Panc1 (cell line): ENCODE measurements around the gene TMEM175.

ENCODE experiments used
- POLR2AphosphoS5 ChIP-seq: IDR thresholded peaks from 2 replicates; pipeline ENCODE4 v1.6.1; 2012; ENCODE audit warnings: mild to moderate bottlenecking, low read depth, low read length, moderate library complexity
- REST ChIP-seq, 2 experiments: IDR thresholded peaks; 2 replicates each; pipeline ENCODE4 v1.6.1; 2011 to 2012; ENCODE audit warnings: low read depth in 2 of 2, control low read depth in 1 of 2, low read length in 1 of 2, mild to moderate bottlenecking in 1 of 2, moderate library complexity in 1 of 2; ENCODE audit not compliant: insufficient read depth in 1 of 2
- SIN3A ChIP-seq: IDR thresholded peaks from 2 replicates; pipeline ENCODE4 v1.6.1; 2012; ENCODE audit warnings: low read depth, mild to moderate bottlenecking, low read length, moderate library complexity, borderline replicate concordance; ENCODE audit not compliant: insufficient read depth
- TF ChIP-seq, protein P1 (sequence below): fragments of 450-650 bp; IDR thresholded peaks from 2 replicates; pipeline ENCODE4 v1.5.1; 2017; ENCODE audit warnings: mild to moderate bottlenecking

DNA sequence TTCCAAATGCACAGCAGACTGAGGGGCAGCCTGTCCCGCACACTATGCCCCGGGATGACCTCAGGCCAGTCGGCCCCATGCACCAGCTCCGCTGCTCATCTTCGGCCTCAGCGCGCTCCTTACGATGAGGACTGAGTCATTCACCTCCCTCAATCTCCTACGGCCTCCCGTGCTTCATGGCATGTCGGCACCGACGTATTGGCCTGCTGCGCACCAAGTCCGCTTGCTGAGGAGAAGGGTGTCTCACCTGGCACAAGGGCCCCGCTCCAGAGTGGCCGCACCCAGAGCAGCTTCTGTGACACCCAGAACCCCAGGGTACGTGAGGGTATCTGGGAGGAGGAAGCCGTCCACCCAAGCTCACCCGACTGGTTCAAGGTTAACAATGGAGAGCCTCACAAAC, 35.6 kb upstream of the TMEM175 start:
- TF ChIP-seq, protein P1, sequence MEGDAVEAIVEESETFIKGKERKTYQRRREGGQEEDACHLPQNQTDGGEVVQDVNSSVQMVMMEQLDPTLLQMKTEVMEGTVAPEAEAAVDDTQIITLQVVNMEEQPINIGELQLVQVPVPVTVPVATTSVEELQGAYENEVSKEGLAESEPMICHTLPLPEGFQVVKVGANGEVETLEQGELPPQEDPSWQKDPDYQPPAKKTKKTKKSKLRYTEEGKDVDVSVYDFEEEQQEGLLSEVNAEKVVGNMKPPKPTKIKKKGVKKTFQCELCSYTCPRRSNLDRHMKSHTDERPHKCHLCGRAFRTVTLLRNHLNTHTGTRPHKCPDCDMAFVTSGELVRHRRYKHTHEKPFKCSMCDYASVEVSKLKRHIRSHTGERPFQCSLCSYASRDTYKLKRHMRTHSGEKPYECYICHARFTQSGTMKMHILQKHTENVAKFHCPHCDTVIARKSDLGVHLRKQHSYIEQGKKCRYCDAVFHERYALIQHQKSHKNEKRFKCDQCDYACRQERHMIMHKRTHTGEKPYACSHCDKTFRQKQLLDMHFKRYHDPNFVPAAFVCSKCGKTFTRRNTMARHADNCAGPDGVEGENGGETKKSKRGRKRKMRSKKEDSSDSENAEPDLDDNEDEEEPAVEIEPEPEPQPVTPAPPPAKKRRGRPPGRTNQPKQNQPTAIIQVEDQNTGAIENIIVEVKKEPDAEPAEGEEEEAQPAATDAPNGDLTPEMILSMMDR = no peak
- no peak for TF ChIP-seq REST (IDR thresholded peaks at IDR 0.05; ENCODE audit: insufficient read depth in 1 of 2, low read depth in 2 of 2, low read length in 1 of 2)
- TF ChIP-seq POLR2AphosphoS5 = no peak
- no peak for TF ChIP-seq SIN3A
